ENCODE measurements around the gene MYBPC1.

The MYBPC1 gene

GRCh38 chr12:101590383-101590782 lies 4.4 kb upstream of the MYBPC1 start:
- ATAC-seq (replicated peaks), result no peak
- Mint-ChIP-seq H3K36me3 (no peaks in the 10 kb centered on the region), H3K27ac (no peak overlapping the region), H3K27me3 (peaks cover 9 to 19% of the 10 kb centered on the region in 2 donors), H3K9me3 (peaks cover 0 to 2% of the 10 kb centered on the region in 2 donors), H3K4me3 (no peak overlapping the region), H3K4me1 (no peaks in the 10 kb centered on the region)
- no peak for DNase-seq

DNA sequence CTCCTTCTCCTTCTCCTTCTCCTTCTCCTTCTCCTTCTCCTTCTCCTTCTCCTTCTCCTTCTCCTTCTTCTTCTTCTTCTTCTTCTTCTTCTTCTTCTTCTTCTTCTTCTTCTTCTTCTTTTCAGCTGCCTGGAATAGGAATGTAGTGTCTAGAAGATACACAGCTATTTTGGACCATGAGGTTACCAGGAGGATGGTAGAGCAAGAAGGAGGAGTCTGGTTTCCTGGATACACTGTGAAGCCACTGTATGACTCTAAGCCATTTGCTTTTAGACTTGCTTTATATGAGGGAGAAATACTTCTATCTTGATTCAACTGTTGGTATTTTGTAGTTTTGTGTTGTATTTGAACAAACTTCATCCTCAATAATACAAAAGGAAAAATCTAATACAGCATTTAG lies 3.0 kb upstream of the MYBPC1 start:
- no peak overlapping the region for H3K27ac Mint-ChIP-seq
- ATAC-seq (replicated peaks) (no peak), DNase-seq (no peak)
- H3K9me3 Mint-ChIP-seq, result peaks cover 0 to 2% of the 10 kb centered on the region in 2 donors
- H3K27me3 Mint-ChIP-seq, result peaks cover 9 to 19% of the 10 kb centered on the region in 2 donors
- H3K4me1 Mint-ChIP-seq, result no peaks in the 10 kb centered on the region
- H3K36me3 Mint-ChIP-seq, result no peaks in the 10 kb centered on the region
- H3K4me3 Mint-ChIP-seq, result no peak overlapping the region

DNA sequence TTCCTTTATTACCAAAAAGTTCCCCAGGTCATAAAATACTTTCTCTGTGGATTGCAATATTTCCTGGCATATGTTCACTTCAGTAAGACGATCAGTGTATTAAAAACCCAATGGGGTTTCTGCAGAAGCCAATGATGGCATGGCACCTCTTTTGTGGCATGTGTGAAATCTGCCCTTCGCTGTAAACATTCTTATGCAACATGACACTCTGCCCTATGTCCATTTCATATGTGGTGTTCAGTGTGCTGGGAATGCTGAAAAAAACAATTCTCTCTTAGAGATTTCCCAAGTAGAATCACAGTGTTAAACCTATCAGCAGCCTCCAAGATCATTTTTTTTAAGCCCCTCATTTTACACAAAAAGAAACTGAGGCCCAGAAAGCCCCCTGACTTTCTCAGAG lies 2.3 kb upstream of the MYBPC1 start:
- no peak for DNase-seq
- no peak overlapping the region for H3K27ac Mint-ChIP-seq
- no peak for ATAC-seq (replicated peaks)
- H3K4me3 Mint-ChIP-seq, result no peak overlapping the region
- H3K9me3 Mint-ChIP-seq, result peaks cover 0 to under 1% of the 10 kb centered on the region in 2 donors
- H3K27me3 Mint-ChIP-seq, result peaks cover 7 to 17% of the 10 kb centered on the region in 2 donors
- H3K36me3 Mint-ChIP-seq, result no peaks in the 10 kb centered on the region
- H3K4me1 Mint-ChIP-seq, result no peaks in the 10 kb centered on the region

GRCh38 chr12:101592921-101593320 lies 1.9 kb upstream of the MYBPC1 start:
- no peak for ATAC-seq (replicated peaks)
- H3K36me3 Mint-ChIP-seq, result no peaks in the 10 kb centered on the region

DNA sequence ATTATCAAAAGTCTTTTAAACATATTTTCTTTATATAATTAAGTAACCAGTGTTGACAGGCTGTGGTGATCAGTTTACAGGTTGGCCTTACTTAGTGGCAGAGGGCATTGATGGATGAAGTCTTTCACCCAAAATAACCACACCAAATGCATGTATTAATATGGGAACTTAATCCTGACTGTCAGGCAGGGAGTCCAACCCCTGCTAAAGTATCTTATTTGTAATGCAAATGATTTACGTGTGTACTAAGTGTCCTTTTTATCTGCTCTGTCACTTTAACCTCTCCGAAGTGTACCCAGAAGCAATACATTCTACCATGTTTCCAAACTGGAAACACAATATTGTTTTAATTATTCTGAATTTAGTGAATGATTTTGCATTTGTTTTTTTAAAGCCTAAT lies 1.4 kb downstream of the MYBPC1 start:
- H3K36me3 Mint-ChIP-seq, result no peaks in the 10 kb centered on the region
- H3K4me1 Mint-ChIP-seq, result no peaks in the 10 kb centered on the region
- ATAC-seq (replicated peaks) (no peak), DNase-seq (no peak)
- no peak overlapping the region for H3K4me3 Mint-ChIP-seq
- no peaks in the 10 kb centered on the region for H3K9me3 Mint-ChIP-seq
- H3K27ac Mint-ChIP-seq, result no peak overlapping the region
- peaks cover 0 to 3% of the 10 kb centered on the region in 2 donors for H3K27me3 Mint-ChIP-seq

More at GRCh38 chr12:101592921-101593320, 1.9 kb upstream of the MYBPC1 start:
- H3K4me1 Mint-ChIP-seq, result no peaks in the 10 kb centered on the region
- no peak for DNase-seq
- no peak overlapping the region for H3K4me3 Mint-ChIP-seq
- no peaks in the 10 kb centered on the region for H3K9me3 Mint-ChIP-seq
- H3K27ac Mint-ChIP-seq, result no peak overlapping the region
- peaks cover 2 to 13% of the 10 kb centered on the region in 2 donors for H3K27me3 Mint-ChIP-seq

- ATAC-seq (replicated peaks), result no peak
- no peaks in the 10 kb centered on the region for H3K9me3 Mint-ChIP-seq
These were observed 2.4 kb downstream of the MYBPC1 start for GRCh38 chr12:101597164-101597563.

DNA sequence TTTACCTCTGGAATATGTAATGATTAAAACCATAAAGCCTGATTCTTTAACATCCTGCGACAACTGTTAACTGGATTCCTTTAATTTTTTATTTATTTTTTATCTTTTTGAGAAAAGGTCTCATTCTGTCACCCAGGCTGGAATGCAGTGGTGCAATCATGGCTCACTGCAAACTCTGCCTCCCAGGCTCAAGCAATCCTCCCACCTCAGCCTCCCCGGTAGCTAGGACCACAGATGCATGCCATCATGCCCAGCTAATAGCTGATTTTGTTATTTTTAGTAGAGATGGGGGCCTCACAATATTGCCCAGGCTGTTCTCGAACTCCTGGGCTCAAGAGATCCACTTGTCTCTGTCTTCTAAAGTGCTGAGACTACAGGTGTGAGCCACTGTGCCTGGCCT lies 3.7 kb downstream of the MYBPC1 start:
- H3K9me3 Mint-ChIP-seq, result no peaks in the 10 kb centered on the region
- no peak for ATAC-seq (replicated peaks)

More at GRCh38 chr12:101597164-101597563, 2.4 kb downstream of the MYBPC1 start:
- Mint-ChIP-seq H3K4me1 (no peaks in the 10 kb centered on the region), H3K36me3 (no peaks in the 10 kb centered on the region), H3K27ac (no peak overlapping the region), H3K4me3 (no peak overlapping the region), H3K27me3 (no peaks in the 10 kb centered on the region)
- no peak for DNase-seq

GRCh38 chr12:101599311-101599710 lies 4.5 kb downstream of the MYBPC1 start:
- no peaks in the 10 kb centered on the region for H3K36me3 Mint-ChIP-seq
- peaks cover 3 to 9% of the 10 kb centered on the region in 2 donors for H3K4me1 Mint-ChIP-seq
- DNase-seq (no peak), ATAC-seq (replicated peaks) (no peak)
- H3K4me3 Mint-ChIP-seq, result no peak overlapping the region
- no peak overlapping the region for H3K27ac Mint-ChIP-seq
- no peaks in the 10 kb centered on the region for H3K27me3 Mint-ChIP-seq
- H3K9me3 Mint-ChIP-seq, result no peaks in the 10 kb centered on the region

More for the DNA sequence above, 3.7 kb downstream of the MYBPC1 start:
- Mint-ChIP-seq H3K4me3 (no peak overlapping the region), H3K36me3 (no peaks in the 10 kb centered on the region), H3K27ac (no peak overlapping the region), H3K4me1 (peaks cover 0 to under 1% of the 10 kb centered on the region in 2 donors), H3K27me3 (no peaks in the 10 kb centered on the region)
- no peak for DNase-seq

- H3K4me3 Mint-ChIP-seq, result no peak overlapping the region
- no peaks in the 10 kb centered on the region for H3K36me3 Mint-ChIP-seq
- ATAC-seq (replicated peaks) (no peak), DNase-seq (no peak)
- no peaks in the 10 kb centered on the region for H3K27me3 Mint-ChIP-seq
- H3K27ac Mint-ChIP-seq, result no peak overlapping the region
- H3K4me1 Mint-ChIP-seq, result peaks cover 6 to 15% of the 10 kb centered on the region in 2 donors
- H3K9me3 Mint-ChIP-seq, result no peaks in the 10 kb centered on the region
These were observed 5.2 kb downstream of the MYBPC1 start for GRCh38 chr12:101599771-101600484.

GRCh38 chr12:101604132-101604531 lies 9.4 kb downstream of the MYBPC1 start:
- ATAC-seq (replicated peaks), result peak; percentile 72 to 86
- Mint-ChIP-seq H3K27me3 (peaks cover 0 to 4% of the 10 kb centered on the region in 2 donors), H3K36me3 (no peaks in the 10 kb centered on the region), H3K27ac (peak overlapping the region; percentile 17), H3K9me3 (no peaks in the 10 kb centered on the region), H3K4me3 (no peak overlapping the region), H3K4me1 (peaks cover 6 to 16% of the 10 kb centered on the region in 2 donors)
- no peak for DNase-seq

- Mint-ChIP-seq H3K4me1 (peaks cover 6 to 16% of the 10 kb centered on the region in 2 donors), H3K9me3 (no peaks in the 10 kb centered on the region), H3K36me3 (no peaks in the 10 kb centered on the region), H3K27me3 (peaks cover 0 to 4% of the 10 kb centered on the region in 2 donors), H3K27ac (no peak overlapping the region), H3K4me3 (no peak overlapping the region)
- DNase-seq (no peak), ATAC-seq (replicated peaks) (no peak)
These were observed 13.1 kb downstream of the MYBPC1 start for GRCh38 chr12:101607894-101608293.

- DNase-seq (no peak), ATAC-seq (replicated peaks) (no peak)
- no peaks in the 10 kb centered on the region for H3K9me3 Mint-ChIP-seq
- no peak overlapping the region for H3K4me3 Mint-ChIP-seq
- no peaks in the 10 kb centered on the region for H3K36me3 Mint-ChIP-seq
- no peak overlapping the region for H3K27ac Mint-ChIP-seq
- H3K4me1 Mint-ChIP-seq, result peaks cover 6 to 15% of the 10 kb centered on the region in 2 donors
- peaks cover 0 to 4% of the 10 kb centered on the region in 2 donors for H3K27me3 Mint-ChIP-seq
These were observed 13.7 kb downstream of the MYBPC1 start for GRCh38 chr12:101608301-101609133.

- no peaks in the 10 kb centered on the region for H3K36me3 Mint-ChIP-seq
- no peak for DNase-seq
- H3K4me3 Mint-ChIP-seq, result no peak overlapping the region
- no peak for ATAC-seq (replicated peaks)
- no peak overlapping the region for H3K27ac Mint-ChIP-seq
- no peaks in the 10 kb centered on the region for H3K9me3 Mint-ChIP-seq
- H3K27me3 Mint-ChIP-seq, result peaks cover 0 to 4% of the 10 kb centered on the region in 2 donors
- peaks cover 3 to 8% of the 10 kb centered on the region in 2 donors for H3K4me1 Mint-ChIP-seq
These were observed 14.4 kb downstream of the MYBPC1 start for GRCh38 chr12:101609198-101609597.

DNA sequence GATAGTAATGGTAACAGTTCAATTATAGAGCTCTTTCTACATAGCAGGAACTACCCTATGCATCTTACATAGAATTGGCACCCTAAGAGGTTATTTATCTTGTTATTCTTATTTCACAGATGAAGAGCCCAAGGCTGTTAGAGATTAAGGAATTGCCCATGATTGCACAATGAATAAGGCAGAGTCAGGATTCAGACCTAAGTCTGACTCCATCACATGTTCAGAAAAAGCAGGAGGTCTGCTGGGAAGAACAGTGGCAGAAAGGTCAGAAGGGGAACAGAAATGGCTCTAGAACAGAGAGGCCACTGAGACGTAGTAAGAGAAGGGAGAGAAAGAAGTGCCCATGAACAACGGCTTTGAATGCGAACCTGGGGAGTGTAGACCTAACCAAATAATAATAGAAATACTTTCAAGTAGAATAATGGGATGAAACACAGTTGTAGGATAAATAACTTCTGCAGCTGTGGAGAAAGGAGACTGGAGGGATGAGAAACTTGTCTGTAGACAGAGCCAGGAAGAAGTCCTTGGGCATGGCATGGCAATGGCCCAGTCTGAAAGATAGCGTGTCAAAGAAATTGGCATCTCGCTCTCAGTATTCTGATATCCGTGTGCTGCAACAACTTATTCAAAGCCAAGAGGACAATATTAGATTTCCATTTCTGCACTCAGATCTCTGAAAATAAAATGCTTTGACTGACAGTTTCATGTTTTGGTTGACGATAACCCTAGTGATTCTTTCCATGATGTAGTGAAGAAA lies 17.6 kb downstream of the MYBPC1 start:
- Mint-ChIP-seq H3K27me3 (peaks cover 0 to 4% of the 10 kb centered on the region in 2 donors), H3K9me3 (no peaks in the 10 kb centered on the region), H3K4me3 (no peak overlapping the region), H3K4me1 (peaks cover 0 to 17% of the 10 kb centered on the region in 2 donors), H3K36me3 (no peaks in the 10 kb centered on the region), H3K27ac (no peak overlapping the region)
- ATAC-seq (replicated peaks), result no peak
- DNase-seq, result no peak

All from stimulated activated naive B cell treated with anti-CD40 and anti-IgM and Interleukin-4, amounts not matched to agents 10 μg/mL and 1 μg/mL and 100 μg/mL, for 72 hours (primary cell).